ES-I3 (cell line): Measurements from ENCODE around the gene ITGA7.

Source experiments
- H3K36me3 ChIP-seq: 2 replicates; pipeline ENCODE4 v1.6.1; 2013; ENCODE audit warnings: mild to moderate bottlenecking, low read length, control low read depth, moderate library complexity; ENCODE audit not compliant: insufficient read depth
- H3K4me1 ChIP-seq: 2 replicates; pipeline ENCODE4 v1.6.1; 2013; ENCODE audit warnings: mild to moderate bottlenecking, control low read depth, low read length; ENCODE audit not compliant: insufficient read depth
- H3K9ac ChIP-seq: 2 replicates; pipeline ENCODE4 v1.6.1; 2013; ENCODE audit warnings: low read depth, mild to moderate bottlenecking, low read length, moderate library complexity
- H3K9me3 ChIP-seq: 2 replicates; pipeline ENCODE4 v1.6.1; 2013; ENCODE audit warnings: mild to moderate bottlenecking, low read length, moderate library complexity; ENCODE audit not compliant: control insufficient read depth, insufficient read depth

ITGA7 gene

GRCh38 chr12:55717011-55718007 lies 9.6 kb upstream of the ITGA7 start:
- no peaks in the 10 kb centered on the region for H3K36me3 ChIP-seq
- no peaks in the 10 kb centered on the region for H3K9me3 ChIP-seq
- H3K4me1 ChIP-seq, result peaks cover 34% of the 10 kb centered on the region
- H3K9ac ChIP-seq, result peak overlapping the region; percentile 86

GRCh38 chr12:55716582-55716957 lies 8.9 kb upstream of the ITGA7 start:
- peak overlapping the region; percentile 86 for H3K9ac ChIP-seq
- no peaks in the 10 kb centered on the region for H3K36me3 ChIP-seq
- no peaks in the 10 kb centered on the region for H3K9me3 ChIP-seq
- H3K4me1 ChIP-seq, result peaks cover 34% of the 10 kb centered on the region

GRCh38 chr12:55715833-55716581 lies 8.3 kb upstream of the ITGA7 start, which contains the start of gene BLOC1S1:
Gene BLOC1S1 (plus strand): TSS chr12:55716046. CDS start chr12:55716052, 6 bp downstream.
- Histone ChIP-seq H3K4me1 (peaks cover 31% of the 10 kb centered on the region), H3K9me3 (no peaks in the 10 kb centered on the region), H3K36me3 (no peaks in the 10 kb centered on the region)

GRCh38 chr12:55715169-55715764 lies 7.6 kb upstream of the ITGA7 start:
- Histone ChIP-seq H3K9me3 (no peaks in the 10 kb centered on the region), H3K36me3 (no peaks in the 10 kb centered on the region), H3K9ac (peak overlapping the region; percentile 86), H3K4me1 (peaks cover 31% of the 10 kb centered on the region)

More at GRCh38 chr12:55715833-55716581, 8.3 kb upstream of the ITGA7 start, which contains the start of gene BLOC1S1:
- H3K9ac ChIP-seq, result peak within 1 kb of the TSS; percentile 86

GRCh38 chr12:55713721-55714120 lies 6.0 kb upstream of the ITGA7 start:
- H3K9me3 ChIP-seq, result no peaks in the 10 kb centered on the region
- H3K4me1 ChIP-seq, result peaks cover 18% of the 10 kb centered on the region
- H3K36me3 ChIP-seq, result no peaks in the 10 kb centered on the region
- H3K9ac ChIP-seq, result no peak overlapping the region

- Histone ChIP-seq H3K9ac (no peak overlapping the region), H3K36me3 (no peaks in the 10 kb centered on the region), H3K4me1 (peaks cover 12% of the 10 kb centered on the region; the same call in 1 of the 2 replicates), H3K9me3 (no peaks in the 10 kb centered on the region)
These were observed 5.2 kb upstream of the ITGA7 start for GRCh38 chr12:55712700-55713415.

- 0 out of 2 replicates have a peak, but pooled peaks cover 6% of the 10 kb centered on the region for H3K4me1 ChIP-seq
- H3K9ac ChIP-seq, result no peak overlapping the region
- no peaks in the 10 kb centered on the region for H3K9me3 ChIP-seq
- no peaks in the 10 kb centered on the region for H3K36me3 ChIP-seq
These were observed 4.3 kb upstream of the ITGA7 start for GRCh38 chr12:55711786-55712553.

- Histone ChIP-seq H3K4me1 (no peaks in the 10 kb centered on the region), H3K36me3 (no peaks in the 10 kb centered on the region), H3K9me3 (no peaks in the 10 kb centered on the region), H3K9ac (peak overlapping the region; percentile 56; the same call in 1 of the 2 replicates)
These were observed 1.1 kb upstream of the ITGA7 start for GRCh38 chr12:55708695-55709233.

- H3K36me3 ChIP-seq, result no peaks in the 10 kb centered on the region
- H3K9ac ChIP-seq, result peak overlapping the region; percentile 75
- no peaks in the 10 kb centered on the region for H3K4me1 ChIP-seq
- no peaks in the 10 kb centered on the region for H3K9me3 ChIP-seq
These were observed 459 bp downstream of the ITGA7 start for GRCh38 chr12:55707219-55707671.

GRCh38 chr12:55706568-55707218 lies 1.0 kb downstream of the ITGA7 start:
- H3K9me3 ChIP-seq, result no peaks in the 10 kb centered on the region
- peak overlapping the region; percentile 75 for H3K9ac ChIP-seq

GRCh38 chr12:55705782-55706402 lies 1.8 kb downstream of the ITGA7 start:
- Histone ChIP-seq H3K9me3 (no peaks in the 10 kb centered on the region), H3K9ac (peak overlapping the region; percentile 75; the same call in 1 of the 2 replicates), H3K36me3 (no peaks in the 10 kb centered on the region), H3K4me1 (no peaks in the 10 kb centered on the region)

More at GRCh38 chr12:55706568-55707218, 1.0 kb downstream of the ITGA7 start:
- Histone ChIP-seq H3K36me3 (no peaks in the 10 kb centered on the region), H3K4me1 (no peaks in the 10 kb centered on the region)
